Omental fat pad (tissue), 4 donors: ENCODE data around the gene LRRFIP1. TPM values are rescaled to one million over a fixed set of nuclear protein-coding genes. Genes with fewer than 3 reads are reported as not detected.
"Not testable (repeated sequence)": the region's sequence is repeated elsewhere in the genome, so short reads cannot be mapped to it uniquely, and the experiment has no call there.

ENCODE experiments used
- ATAC-seq: fragments of 150-250 bp; one replicate; pipeline ENCODE4 v1.9.1; 2016; ENCODE audit warnings: mild to moderate bottlenecking, moderate library complexity; ENCODE audit not compliant: low FRiP score
- DNase-seq: peaks from one replicate; pipeline ENCODE4 v3.0.0-alpha.2; 2019; ENCODE audit warnings: low spot score
- total RNA-seq, 4 donors: library from RNA; depleted of rRNA; stranded (reverse); fragments of >200 nt; gene quantifications; one replicate each; pipeline ENCODE4 v1.1.0, GENCODE V29; 2016
- TF ChIP-seq, protein P1 (sequence below), 3 donors: fragments of 450-650 bp; IDR thresholded peaks; one replicate each; pipeline ENCODE4 v1.5.1; 2016 to 2017; ENCODE audit warnings: antibody characterized with exemption in 3 of 3, mild to moderate bottlenecking in 3 of 3, moderate library complexity in 2 of 3

LRRFIP1 gene
- total RNA-seq, 4 donors from 2014 or later = 90.0 to 257 (median 113) TPM

DNA sequence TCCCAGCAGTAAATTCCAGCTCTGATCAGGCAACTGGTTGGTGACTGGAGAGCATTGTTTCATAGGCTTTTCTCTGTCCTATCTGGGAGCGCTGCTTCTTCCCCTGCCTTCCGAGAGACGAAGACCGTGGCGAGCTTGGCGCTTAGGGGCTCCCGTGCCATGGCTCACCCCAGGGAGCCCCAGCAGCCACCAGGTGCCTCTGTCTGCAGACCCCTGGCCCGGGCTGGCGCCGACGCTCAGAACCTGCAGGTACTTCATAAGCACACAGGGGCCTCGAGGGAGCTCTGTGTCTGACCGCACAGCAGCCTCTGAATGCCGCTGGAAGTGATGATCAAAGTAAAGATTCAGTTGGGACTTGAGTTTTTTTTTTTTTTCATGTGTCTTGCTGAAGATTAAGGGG lies 152.1 kb downstream of the LRRFIP1 start:
- ATAC-seq (no peak), DNase-seq (no peak)
- TF ChIP-seq, protein P1, sequence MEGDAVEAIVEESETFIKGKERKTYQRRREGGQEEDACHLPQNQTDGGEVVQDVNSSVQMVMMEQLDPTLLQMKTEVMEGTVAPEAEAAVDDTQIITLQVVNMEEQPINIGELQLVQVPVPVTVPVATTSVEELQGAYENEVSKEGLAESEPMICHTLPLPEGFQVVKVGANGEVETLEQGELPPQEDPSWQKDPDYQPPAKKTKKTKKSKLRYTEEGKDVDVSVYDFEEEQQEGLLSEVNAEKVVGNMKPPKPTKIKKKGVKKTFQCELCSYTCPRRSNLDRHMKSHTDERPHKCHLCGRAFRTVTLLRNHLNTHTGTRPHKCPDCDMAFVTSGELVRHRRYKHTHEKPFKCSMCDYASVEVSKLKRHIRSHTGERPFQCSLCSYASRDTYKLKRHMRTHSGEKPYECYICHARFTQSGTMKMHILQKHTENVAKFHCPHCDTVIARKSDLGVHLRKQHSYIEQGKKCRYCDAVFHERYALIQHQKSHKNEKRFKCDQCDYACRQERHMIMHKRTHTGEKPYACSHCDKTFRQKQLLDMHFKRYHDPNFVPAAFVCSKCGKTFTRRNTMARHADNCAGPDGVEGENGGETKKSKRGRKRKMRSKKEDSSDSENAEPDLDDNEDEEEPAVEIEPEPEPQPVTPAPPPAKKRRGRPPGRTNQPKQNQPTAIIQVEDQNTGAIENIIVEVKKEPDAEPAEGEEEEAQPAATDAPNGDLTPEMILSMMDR (IDR thresholded peaks at IDR 0.05) = no peak

DNA sequence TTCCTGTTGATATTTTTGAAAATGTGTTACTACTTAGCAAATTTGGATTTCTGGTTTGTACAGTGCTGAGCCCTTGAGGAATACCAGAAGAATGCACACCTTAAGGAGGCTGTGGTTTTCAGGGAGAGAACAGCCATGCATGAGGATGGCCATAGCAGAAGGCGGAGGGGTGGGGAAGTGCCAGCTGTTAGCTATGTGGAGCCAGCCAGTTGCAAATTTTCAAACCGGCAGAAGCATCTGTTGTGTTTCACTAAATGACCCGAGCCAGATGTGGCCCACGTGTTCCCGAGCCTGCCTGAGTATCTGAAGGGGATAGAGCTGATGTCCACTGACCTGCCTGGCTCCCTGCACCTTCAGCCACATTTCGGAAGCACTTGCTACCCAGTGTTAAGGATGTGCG lies 154.8 kb downstream of the LRRFIP1 start:
- no peak for DNase-seq
- no peak for ATAC-seq
- TF ChIP-seq, protein P1 (IDR thresholded peaks at IDR 0.05) = no peak

DNA sequence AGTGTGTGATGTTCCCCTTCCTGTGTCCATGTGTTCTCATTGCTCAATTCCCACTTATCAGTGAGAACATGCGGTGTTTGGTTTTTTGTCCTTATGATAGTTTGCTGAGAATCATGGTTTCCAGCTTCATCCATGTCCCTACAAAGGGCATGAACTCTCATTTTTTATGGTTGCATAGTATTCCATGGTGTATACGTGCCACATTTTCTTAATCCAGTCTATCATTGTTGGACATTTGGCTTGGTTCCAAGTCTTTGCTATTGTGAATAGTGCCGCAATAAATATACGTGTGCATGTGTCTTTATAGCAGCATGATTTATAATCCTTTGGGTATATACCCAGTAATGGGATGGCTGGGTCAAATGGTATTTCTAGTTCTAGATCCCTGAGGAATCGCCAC lies 156.3 kb downstream of the LRRFIP1 start:
- not testable (repeated sequence) for DNase-seq, ATAC-seq

DNA sequence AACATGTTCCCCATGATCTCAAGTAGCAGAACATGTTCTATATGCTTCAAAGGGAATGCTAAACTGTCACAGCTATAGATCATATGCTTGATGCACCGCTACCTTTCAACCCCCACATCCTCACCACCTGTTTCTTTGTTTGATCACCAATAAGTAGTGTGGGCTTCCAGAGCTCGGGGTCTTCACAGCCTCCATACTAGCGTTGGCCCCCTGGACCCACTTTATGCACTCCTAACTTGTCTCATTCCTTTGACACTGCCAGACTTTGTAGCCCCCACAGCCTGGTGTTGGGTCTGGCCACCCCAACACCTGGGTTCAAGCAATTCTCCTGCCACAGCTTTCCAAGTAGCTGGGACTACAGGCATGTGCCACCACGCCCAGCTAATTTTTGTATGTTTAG lies 159.5 kb downstream of the LRRFIP1 start:
- ATAC-seq (no peak), DNase-seq (no peak)
- TF ChIP-seq, protein P1 (IDR thresholded peaks at IDR 0.05) = no peak

DNA sequence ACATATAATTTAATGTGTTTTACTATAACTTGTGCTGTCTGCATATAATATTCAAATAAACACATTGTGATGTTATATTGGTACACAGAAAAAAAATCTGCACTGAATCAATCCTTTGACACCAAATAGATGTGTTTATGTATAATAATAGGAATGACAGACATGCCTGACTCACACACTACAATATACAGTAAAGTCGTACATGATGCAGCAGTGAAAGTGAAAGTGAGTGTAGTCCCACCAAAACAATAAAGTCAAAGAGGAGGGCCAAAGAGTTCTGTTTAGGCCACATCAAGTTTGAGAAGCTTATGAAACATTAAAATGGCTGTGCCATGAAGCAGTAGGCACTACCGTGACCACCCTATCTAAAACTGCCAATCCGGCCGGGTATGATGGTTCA lies 163.0 kb downstream of the LRRFIP1 start:
- no peak for DNase-seq
- ATAC-seq = no peak
- TF ChIP-seq, protein P1 (IDR thresholded peaks at IDR 0.05) = no peak

DNA sequence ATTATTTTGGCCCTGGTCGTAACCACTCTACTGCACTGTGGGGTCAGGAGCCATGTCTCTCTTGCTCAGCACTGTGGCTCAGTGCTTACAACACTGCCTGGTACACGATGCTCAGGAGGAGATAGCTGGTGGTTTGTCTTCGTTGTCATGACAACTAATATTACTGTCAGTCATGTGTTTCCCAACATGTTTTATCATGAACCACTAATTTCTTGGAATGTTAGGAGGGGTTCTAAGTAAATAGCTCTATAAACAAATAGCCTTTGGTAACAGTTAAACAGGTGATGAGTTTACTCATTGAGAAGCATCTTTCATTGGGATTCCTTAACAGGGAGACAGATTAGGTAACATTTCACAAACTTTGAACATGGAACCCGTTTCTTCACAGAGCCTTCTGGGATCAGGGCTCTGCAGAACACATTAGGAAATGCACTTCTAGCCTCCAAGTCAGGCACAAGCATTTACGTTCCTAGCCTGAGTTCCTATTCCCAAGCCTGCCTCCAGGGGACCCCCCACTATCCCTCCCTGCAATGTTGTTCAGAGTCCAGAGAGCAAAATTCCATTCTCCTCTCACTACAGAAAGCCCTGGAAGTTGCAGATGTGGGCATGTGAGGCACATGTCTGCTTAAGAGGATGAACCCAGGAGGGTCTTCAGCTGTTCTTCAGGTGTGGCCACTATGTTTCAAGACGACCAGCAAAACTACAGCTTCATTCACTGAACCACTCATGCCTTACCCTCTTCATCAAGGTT lies 164.8 kb downstream of the LRRFIP1 start:
- DNase-seq (no peak), ATAC-seq (peak; percentile 80)
- TF ChIP-seq, protein P1 (IDR thresholded peaks at IDR 0.05) = no peak

DNA sequence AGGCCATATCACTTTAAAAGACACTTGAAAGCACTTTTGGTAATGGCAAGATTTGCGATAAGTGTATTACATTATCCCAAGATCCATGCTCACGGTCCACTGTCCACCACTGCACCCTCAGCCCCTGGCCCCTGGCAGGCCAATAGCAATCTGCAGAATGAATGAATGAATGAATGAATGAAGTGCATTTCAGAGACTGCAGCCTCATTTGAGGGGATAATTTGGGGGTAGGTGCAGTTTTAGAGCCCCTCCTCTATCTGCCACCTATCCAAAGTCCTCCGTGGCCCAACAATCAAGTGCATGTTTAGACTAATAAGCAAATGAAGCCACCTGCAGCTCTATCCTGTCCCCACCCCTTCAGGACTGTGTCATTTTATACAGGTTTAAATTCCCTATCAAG lies 169.9 kb downstream of the LRRFIP1 start:
- TF ChIP-seq, protein P1 (IDR thresholded peaks at IDR 0.05) = no peak
- DNase-seq (no peak), ATAC-seq (no peak)
